GM12875 (cell line): ENCODE results near the gene DGKB.

Experiments used
- H3K4me3 ChIP-seq: one replicate; pipeline ENCODE4 v1.5.1; 2011; ENCODE audit warnings: low read depth, low read length, control low read depth
- TF ChIP-seq, protein P1 (sequence below): IDR thresholded peaks from 2 replicates; pipeline ENCODE4 v1.5.1; 2011; ENCODE audit warnings: low read depth, mild to moderate bottlenecking, control low read depth, inconsistent platforms, low read length, moderate library complexity, borderline replicate concordance; ENCODE audit not compliant: insufficient read depth

Gene DGKB

DNA sequence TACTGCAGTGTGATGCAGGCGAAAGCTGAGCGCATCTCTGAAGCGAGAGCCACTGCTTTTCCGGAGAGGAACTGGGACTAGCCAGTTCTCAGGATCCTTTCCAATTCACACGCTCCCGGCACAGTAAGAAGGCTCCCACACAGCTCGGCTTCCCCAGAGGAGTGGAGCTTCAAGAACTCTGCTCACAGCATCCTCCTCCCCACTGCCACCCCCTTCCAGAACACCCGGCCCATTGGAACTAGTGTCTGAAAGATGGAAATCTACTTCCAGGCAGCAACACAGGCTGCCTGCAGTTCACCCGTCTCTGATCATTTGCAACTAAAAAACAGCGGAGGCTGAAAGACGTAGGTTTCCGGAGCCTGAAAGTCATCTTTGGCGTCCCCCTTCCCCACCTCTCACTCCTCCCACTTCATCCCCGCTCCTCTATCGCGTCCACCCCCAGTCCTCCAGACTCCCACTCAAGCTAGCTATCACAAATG is at the start of gene DGKB:
Gene DGKB (minus strand): TSS at position 163 of the 479 bp plus-strand sequence.
- H3K4me3 ChIP-seq, result no peak within 1 kb of the TSS
- TF ChIP-seq, protein P1, sequence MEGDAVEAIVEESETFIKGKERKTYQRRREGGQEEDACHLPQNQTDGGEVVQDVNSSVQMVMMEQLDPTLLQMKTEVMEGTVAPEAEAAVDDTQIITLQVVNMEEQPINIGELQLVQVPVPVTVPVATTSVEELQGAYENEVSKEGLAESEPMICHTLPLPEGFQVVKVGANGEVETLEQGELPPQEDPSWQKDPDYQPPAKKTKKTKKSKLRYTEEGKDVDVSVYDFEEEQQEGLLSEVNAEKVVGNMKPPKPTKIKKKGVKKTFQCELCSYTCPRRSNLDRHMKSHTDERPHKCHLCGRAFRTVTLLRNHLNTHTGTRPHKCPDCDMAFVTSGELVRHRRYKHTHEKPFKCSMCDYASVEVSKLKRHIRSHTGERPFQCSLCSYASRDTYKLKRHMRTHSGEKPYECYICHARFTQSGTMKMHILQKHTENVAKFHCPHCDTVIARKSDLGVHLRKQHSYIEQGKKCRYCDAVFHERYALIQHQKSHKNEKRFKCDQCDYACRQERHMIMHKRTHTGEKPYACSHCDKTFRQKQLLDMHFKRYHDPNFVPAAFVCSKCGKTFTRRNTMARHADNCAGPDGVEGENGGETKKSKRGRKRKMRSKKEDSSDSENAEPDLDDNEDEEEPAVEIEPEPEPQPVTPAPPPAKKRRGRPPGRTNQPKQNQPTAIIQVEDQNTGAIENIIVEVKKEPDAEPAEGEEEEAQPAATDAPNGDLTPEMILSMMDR, result no peak

DNA sequence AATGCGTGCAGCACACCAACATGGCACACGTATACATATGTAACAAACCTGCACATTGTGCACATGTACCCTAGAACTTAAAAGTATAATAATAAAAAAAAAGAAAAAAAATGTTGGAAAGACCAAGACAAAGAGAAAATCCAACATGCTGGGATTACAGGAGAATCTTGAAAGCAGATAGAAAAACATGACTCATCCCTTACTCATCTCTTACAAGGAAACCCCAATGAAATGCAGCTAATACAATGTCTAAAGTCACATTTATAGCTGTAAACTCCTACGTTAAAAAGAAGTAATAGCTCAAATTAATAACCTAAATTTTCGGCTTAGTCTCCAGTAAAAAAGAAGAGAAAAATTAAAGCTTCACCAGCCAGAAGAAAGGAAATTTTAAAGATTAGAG is 47.5 kb upstream of the DGKB start:
- TF ChIP-seq, protein P1, result no peak
- no peak overlapping the region for H3K4me3 ChIP-seq

DNA sequence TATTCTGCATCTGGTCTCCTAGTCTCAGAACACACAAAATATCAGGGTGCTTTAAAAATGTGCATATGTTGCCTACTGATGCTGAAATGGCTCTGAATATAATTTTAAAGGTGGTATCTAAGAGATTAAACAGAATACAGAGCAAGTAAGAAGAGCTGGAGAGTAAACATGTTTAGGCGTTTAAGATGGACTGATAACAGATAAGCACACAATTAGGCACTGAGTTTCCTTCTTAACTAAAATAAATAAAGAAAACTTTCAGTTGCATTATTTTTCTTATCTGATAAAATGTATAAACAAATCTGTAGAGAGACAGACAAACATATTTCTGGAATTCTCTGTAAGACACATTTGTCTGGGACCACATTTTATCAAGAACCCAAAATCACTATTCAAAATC is 35.6 kb upstream of the DGKB start:
- TF ChIP-seq, protein P1, result no peak
- no peak overlapping the region for H3K4me3 ChIP-seq

DNA sequence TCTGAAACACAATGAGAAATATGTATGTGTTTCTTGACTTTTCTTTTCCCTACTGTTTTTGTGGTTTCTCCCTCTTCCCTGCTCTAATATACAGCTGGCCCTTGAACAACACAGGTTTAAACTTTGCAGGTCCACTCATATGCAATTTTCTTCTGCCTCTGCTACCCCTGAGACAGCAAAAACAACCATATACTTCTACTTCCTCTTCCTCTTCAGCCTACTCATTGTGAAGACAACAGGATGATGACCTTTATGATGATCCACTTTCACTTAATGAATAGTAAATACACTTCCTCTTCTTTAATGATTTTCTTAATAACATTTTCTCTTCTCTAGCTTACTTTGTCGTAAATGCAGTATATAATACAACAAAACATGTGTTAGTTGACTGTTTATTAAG is 35.0 kb upstream of the DGKB start:
- TF ChIP-seq, protein P1, result no peak
- H3K4me3 ChIP-seq, result no peak overlapping the region

DNA sequence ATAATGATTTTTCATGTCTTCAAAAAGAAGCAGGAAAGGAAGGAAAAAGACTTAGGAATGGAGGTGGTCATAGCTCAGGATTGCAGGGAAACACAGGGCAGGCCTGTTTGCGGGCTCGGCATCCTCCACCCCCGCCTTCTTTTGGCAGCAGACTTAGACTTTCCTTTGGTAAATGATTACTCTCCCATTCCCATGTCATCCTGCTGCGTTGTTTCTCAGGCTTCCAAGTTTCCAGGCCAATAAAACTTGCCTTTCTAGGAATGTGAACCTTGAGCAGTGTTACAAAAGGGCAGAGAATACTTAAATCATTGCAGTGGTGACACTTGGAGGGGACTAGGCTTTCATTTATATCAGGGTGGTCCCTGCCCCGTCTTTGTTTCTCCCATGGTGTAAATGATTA is 34.0 kb upstream of the DGKB start:
- no peak overlapping the region for H3K4me3 ChIP-seq
- TF ChIP-seq, protein P1, result no peak

DNA sequence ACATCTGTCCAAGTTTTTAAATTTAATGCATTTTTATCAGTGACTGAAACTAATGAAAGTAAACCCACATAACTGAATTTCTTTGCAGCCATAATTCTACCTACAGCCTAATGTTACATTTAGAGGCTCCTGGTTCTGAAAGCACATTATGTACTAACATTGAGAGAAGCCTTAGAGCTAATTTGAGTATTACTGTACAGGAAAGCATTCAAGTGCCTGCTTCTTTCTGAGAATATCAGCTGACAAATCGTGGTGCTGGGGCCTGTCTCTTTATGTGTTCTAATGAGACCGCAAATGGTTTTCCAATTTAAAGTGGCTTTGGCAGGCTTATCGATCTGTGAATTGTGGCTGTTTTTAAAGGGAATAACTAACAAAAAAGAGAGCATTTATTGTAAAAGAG is 32.3 kb upstream of the DGKB start:
- no peak overlapping the region for H3K4me3 ChIP-seq
- TF ChIP-seq, protein P1, result no peak

DNA sequence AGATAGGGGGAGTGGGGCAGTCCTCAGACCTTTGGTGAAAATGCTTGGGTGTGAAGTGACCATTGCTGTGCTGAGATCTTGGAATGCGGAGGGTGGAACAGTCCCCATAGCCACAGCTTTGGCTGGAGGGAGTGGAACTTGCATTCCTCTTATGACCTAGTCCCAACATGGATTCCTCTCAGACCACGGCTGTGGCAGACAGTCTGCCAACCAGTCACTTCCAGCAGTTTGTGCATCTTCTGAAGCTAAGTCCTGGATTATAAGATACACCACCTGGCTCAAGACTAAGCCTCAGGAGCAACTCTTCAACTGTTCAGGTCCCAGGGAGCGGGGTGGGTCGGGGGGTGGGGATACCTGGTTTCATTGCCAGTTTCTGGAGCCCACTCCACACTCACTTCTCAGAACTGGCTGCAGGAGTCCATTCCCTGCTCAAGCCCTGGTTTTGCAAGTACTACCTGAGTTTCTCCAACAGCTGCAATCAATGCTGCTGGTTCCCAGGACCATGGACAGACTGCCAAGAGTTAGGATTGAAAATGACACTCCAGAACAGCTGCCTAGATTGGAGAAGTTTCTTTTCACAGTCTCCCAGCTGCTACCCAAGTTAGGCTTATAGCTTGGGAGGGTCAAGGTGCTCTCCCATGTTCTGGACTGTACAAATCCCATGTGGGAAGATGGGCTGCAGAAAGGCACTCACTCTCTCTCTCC is 29.1 kb upstream of the DGKB start:
- TF ChIP-seq, protein P1, result no peak
- H3K4me3 ChIP-seq, result no peak overlapping the region
